ENCODE measurements around the gene TGFBR3.

The TGFBR3 gene

GRCh38 chr1:91724644-91725043, 161.3 kb downstream of the TGFBR3 start:
- H3K27me3 ChIP-seq (replicated peaks; ENCODE audit: control insufficient read depth, insufficient read depth, low read length): no peaks in the 10 kb centered on the region
- DNase-seq (ENCODE audit: low read depth): no peak
- no peak overlapping the region for H3K9ac ChIP-seq (ENCODE audit: low read length)
- peaks cover 31% of the 10 kb centered on the region for H3K4me1 ChIP-seq (ENCODE audit: control insufficient read depth, insufficient read depth, low read length)
- no peaks in the 10 kb centered on the region for H3K9me3 ChIP-seq (ENCODE audit: control insufficient read depth, low read length)
- no peak overlapping the region for H3K4me3 ChIP-seq (ENCODE audit: low read length)
- H3K36me3 ChIP-seq (ENCODE audit: control insufficient read depth, insufficient read depth, low read length, severe bottlenecking): peaks cover 82% of the 10 kb centered on the region

- no peak for DNase-seq (ENCODE audit: low read depth)
- Histone ChIP-seq H3K27me3 (replicated peaks; ENCODE audit: control insufficient read depth, insufficient read depth, low read length) (no peaks in the 10 kb centered on the region), H3K36me3 (ENCODE audit: control insufficient read depth, insufficient read depth, low read length, severe bottlenecking) (peaks cover 82% of the 10 kb centered on the region)
Measured at GRCh38 chr1:91724231-91724630, 161.7 kb downstream of the TGFBR3 start.

GRCh38 chr1:91720044-91720443, 165.9 kb downstream of the TGFBR3 start:
- Histone ChIP-seq H3K36me3 (ENCODE audit: control insufficient read depth, insufficient read depth, low read length, severe bottlenecking) (peaks cover 90% of the 10 kb centered on the region), H3K4me1 (ENCODE audit: control insufficient read depth, insufficient read depth, low read length) (peaks cover 3% of the 10 kb centered on the region), H3K4me3 (ENCODE audit: low read length) (no peak overlapping the region), H3K9me3 (ENCODE audit: control insufficient read depth, low read length) (no peaks in the 10 kb centered on the region), H3K9ac (ENCODE audit: low read length) (no peak overlapping the region), H3K27me3 (replicated peaks; ENCODE audit: control insufficient read depth, insufficient read depth, low read length) (no peaks in the 10 kb centered on the region)
- no peak for DNase-seq (ENCODE audit: low read depth)

More at GRCh38 chr1:91724231-91724630, 161.7 kb downstream of the TGFBR3 start:
- no peak overlapping the region for H3K4me3 ChIP-seq (ENCODE audit: low read length)
- no peak overlapping the region for H3K9ac ChIP-seq (ENCODE audit: low read length)
- H3K4me1 ChIP-seq (ENCODE audit: control insufficient read depth, insufficient read depth, low read length): peaks cover 31% of the 10 kb centered on the region
- H3K9me3 ChIP-seq (ENCODE audit: control insufficient read depth, low read length): no peaks in the 10 kb centered on the region

GRCh38 chr1:91718877-91719276, 167.1 kb downstream of the TGFBR3 start:
- DNase-seq (ENCODE audit: low read depth): no peak
- H3K27me3 ChIP-seq (replicated peaks; ENCODE audit: control insufficient read depth, insufficient read depth, low read length): no peaks in the 10 kb centered on the region
- peaks cover 93% of the 10 kb centered on the region for H3K36me3 ChIP-seq (ENCODE audit: control insufficient read depth, insufficient read depth, low read length, severe bottlenecking)

GRCh38 chr1:91718368-91718767, 167.6 kb downstream of the TGFBR3 start:
- no peak for DNase-seq (ENCODE audit: low read depth)
- Histone ChIP-seq H3K27me3 (replicated peaks; ENCODE audit: control insufficient read depth, insufficient read depth, low read length) (no peaks in the 10 kb centered on the region), H3K9me3 (ENCODE audit: control insufficient read depth, low read length) (no peaks in the 10 kb centered on the region), H3K4me1 (ENCODE audit: control insufficient read depth, insufficient read depth, low read length) (peaks cover 14% of the 10 kb centered on the region), H3K36me3 (ENCODE audit: control insufficient read depth, insufficient read depth, low read length, severe bottlenecking) (peaks cover 88% of the 10 kb centered on the region), H3K4me3 (ENCODE audit: low read length) (no peak overlapping the region), H3K9ac (ENCODE audit: low read length) (no peak overlapping the region)

More at GRCh38 chr1:91718877-91719276, 167.1 kb downstream of the TGFBR3 start:
- H3K9me3 ChIP-seq (ENCODE audit: control insufficient read depth, low read length): no peaks in the 10 kb centered on the region
- no peak overlapping the region for H3K4me3 ChIP-seq (ENCODE audit: low read length)
- peaks cover 9% of the 10 kb centered on the region for H3K4me1 ChIP-seq (ENCODE audit: control insufficient read depth, insufficient read depth, low read length)
- no peak overlapping the region for H3K9ac ChIP-seq (ENCODE audit: low read length)

- DNase-seq (ENCODE audit: low read depth): no peak
- Histone ChIP-seq H3K27me3 (replicated peaks; ENCODE audit: control insufficient read depth, insufficient read depth, low read length) (no peaks in the 10 kb centered on the region), H3K36me3 (ENCODE audit: control insufficient read depth, insufficient read depth, low read length, severe bottlenecking) (peaks cover 88% of the 10 kb centered on the region), H3K9me3 (ENCODE audit: control insufficient read depth, low read length) (no peaks in the 10 kb centered on the region), H3K9ac (ENCODE audit: low read length) (no peak overlapping the region), H3K4me3 (ENCODE audit: low read length) (no peak overlapping the region), H3K4me1 (ENCODE audit: control insufficient read depth, insufficient read depth, low read length) (peaks cover 19% of the 10 kb centered on the region)
Measured at GRCh38 chr1:91717839-91718238, 168.1 kb downstream of the TGFBR3 start.

- H3K9me3 ChIP-seq (ENCODE audit: control insufficient read depth, low read length): no peaks in the 10 kb centered on the region
- H3K4me3 ChIP-seq (ENCODE audit: low read length): no peak overlapping the region
- no peaks in the 10 kb centered on the region for H3K27me3 ChIP-seq (replicated peaks; ENCODE audit: control insufficient read depth, insufficient read depth, low read length)
- peaks cover 84% of the 10 kb centered on the region for H3K36me3 ChIP-seq (ENCODE audit: control insufficient read depth, insufficient read depth, low read length, severe bottlenecking)
- DNase-seq (ENCODE audit: low read depth): no peak
- H3K9ac ChIP-seq (ENCODE audit: low read length): no peak overlapping the region
- peaks cover 34% of the 10 kb centered on the region for H3K4me1 ChIP-seq (ENCODE audit: control insufficient read depth, insufficient read depth, low read length)
Measured at GRCh38 chr1:91716339-91716738, 169.6 kb downstream of the TGFBR3 start.

GRCh38 chr1:91715416-91716000, 170.4 kb downstream of the TGFBR3 start:
- Histone ChIP-seq H3K36me3 (ENCODE audit: control insufficient read depth, insufficient read depth, low read length, severe bottlenecking) (peaks cover 84% of the 10 kb centered on the region), H3K27me3 (replicated peaks; ENCODE audit: control insufficient read depth, insufficient read depth, low read length) (no peaks in the 10 kb centered on the region), H3K9me3 (ENCODE audit: control insufficient read depth, low read length) (no peaks in the 10 kb centered on the region), H3K4me3 (ENCODE audit: low read length) (no peak overlapping the region), H3K4me1 (ENCODE audit: control insufficient read depth, insufficient read depth, low read length) (peaks cover 42% of the 10 kb centered on the region), H3K9ac (ENCODE audit: low read length) (no peak overlapping the region)
- DNase-seq (ENCODE audit: low read depth): no peak

- Histone ChIP-seq H3K36me3 (ENCODE audit: control insufficient read depth, insufficient read depth, low read length, severe bottlenecking) (peaks cover 84% of the 10 kb centered on the region), H3K27me3 (replicated peaks; ENCODE audit: control insufficient read depth, insufficient read depth, low read length) (no peaks in the 10 kb centered on the region), H3K4me3 (ENCODE audit: low read length) (no peak overlapping the region), H3K9me3 (ENCODE audit: control insufficient read depth, low read length) (no peaks in the 10 kb centered on the region), H3K9ac (ENCODE audit: low read length) (no peak overlapping the region), H3K4me1 (ENCODE audit: control insufficient read depth, insufficient read depth, low read length) (peaks cover 48% of the 10 kb centered on the region)
- no peak for DNase-seq (ENCODE audit: low read depth)
Measured at GRCh38 chr1:91714867-91715381, 171.0 kb downstream of the TGFBR3 start.

GRCh38 chr1:91712981-91713841, 172.7 kb downstream of the TGFBR3 start:
- Histone ChIP-seq H3K4me3 (ENCODE audit: low read length) (peak overlapping the region; percentile 45), H3K4me1 (ENCODE audit: control insufficient read depth, insufficient read depth, low read length) (peaks cover 51% of the 10 kb centered on the region), H3K27me3 (replicated peaks; ENCODE audit: control insufficient read depth, insufficient read depth, low read length) (no peaks in the 10 kb centered on the region), H3K9ac (ENCODE audit: low read length) (peak overlapping the region; percentile 81), H3K9me3 (ENCODE audit: control insufficient read depth, low read length) (no peaks in the 10 kb centered on the region), H3K36me3 (ENCODE audit: control insufficient read depth, insufficient read depth, low read length, severe bottlenecking) (peaks cover 85% of the 10 kb centered on the region)
- DNase-seq (ENCODE audit: low read depth): peak; percentile 73

- no peak for DNase-seq (ENCODE audit: low read depth)
- peak overlapping the region; percentile 81 for H3K9ac ChIP-seq (ENCODE audit: low read length)
- peaks cover 85% of the 10 kb centered on the region for H3K36me3 ChIP-seq (ENCODE audit: control insufficient read depth, insufficient read depth, low read length, severe bottlenecking)
- no peaks in the 10 kb centered on the region for H3K27me3 ChIP-seq (replicated peaks; ENCODE audit: control insufficient read depth, insufficient read depth, low read length)
- peak overlapping the region; percentile 45 for H3K4me3 ChIP-seq (ENCODE audit: low read length)
- peaks cover 51% of the 10 kb centered on the region for H3K4me1 ChIP-seq (ENCODE audit: control insufficient read depth, insufficient read depth, low read length)
- H3K9me3 ChIP-seq (ENCODE audit: control insufficient read depth, low read length): no peaks in the 10 kb centered on the region
Measured at GRCh38 chr1:91712393-91712792, 173.6 kb downstream of the TGFBR3 start.
